Uterus (tissue), 4 donors: ENCODE measurements around the gene STXBP4. TPM values are rescaled to one million over a fixed set of nuclear protein-coding genes. Genes with fewer than 3 reads are reported as not detected.

Experiments used
- DNase-seq, 2 donors: peaks; one replicate each; pipeline ENCODE4 v3.0.0-alpha.2; 2019 to 2020
- H3K27ac ChIP-seq, 2 donors: fragments of 200-600 bp; sonication (generic); 1 replicate in 1 of 2; 2 replicates in 1 of 2; pipeline ENCODE4 v1.5.1; 2016 to 2018
- H3K27me3 ChIP-seq, 2 donors: fragments of 200-600 bp; sonication (generic); one replicate each; pipeline ENCODE4 v1.5.1; 2018 to 2019; ENCODE audit warnings: control low read depth in 1 of 2
- H3K36me3 ChIP-seq, 2 donors: fragments of 200-600 bp; sonication (generic); one replicate each; pipeline ENCODE4 v1.5.1; 2019; ENCODE audit warnings: control low read depth in 1 of 2
- H3K4me1 ChIP-seq, 2 donors: fragments of 200-600 bp; sonication (generic); one replicate each; pipeline ENCODE4 v1.5.1; 2018 to 2019; ENCODE audit warnings: control low read depth in 1 of 2
- H3K4me3 ChIP-seq, 2 donors: fragments of 200-600 bp; sonication (generic); 1 replicate in 1 of 2; 2 replicates in 1 of 2; pipeline ENCODE4 v1.5.1; 2018 to 2019; ENCODE audit warnings: mild to moderate bottlenecking in 1 of 2
- H3K9me3 ChIP-seq, 2 donors: fragments of 200-600 bp; sonication (generic); one replicate each; pipeline ENCODE4 v1.5.1; 2019; ENCODE audit warnings: control low read depth in 1 of 2
- CTCF ChIP-seq, 4 experiments: fragments of 200-600 bp in 2 of 4; fragments of 450-650 bp in 2 of 4; sonication (generic) in 2 of 4; IDR thresholded peaks; one replicate each; pipeline ENCODE4 v1.5.1; 2016 to 2019; ENCODE audit warnings: antibody characterized with exemption in 4 of 4, mild to moderate bottlenecking in 2 of 4, moderate library complexity in 1 of 4
- POLR2A ChIP-seq, 2 donors: fragments of 450-650 bp; IDR thresholded peaks; one replicate each; pipeline ENCODE4 v1.6.1; 2016; ENCODE audit warnings: antibody characterized with exemption in 2 of 2, mild to moderate bottlenecking in 1 of 2, moderate library complexity in 1 of 2
- intact Hi-C: fragments of 100-400 bp; cut with DNase I; formaldehyde crosslinking; loops from one replicate; pipeline ENCODE4 v1.15.1; 2023; ENCODE audit warnings: low total_unique reads
- total RNA-seq, 4 donors: library from RNA; depleted of rRNA in 3 of 4; stranded (reverse); fragments of >200 nt in 3 of 4; gene quantifications; one replicate each; pipeline versions ENCODE4 v1.1.0 to v1.2.4, GENCODE V29; 2014 to 2023
- donor health status: DM: yes; HTN: yes; CAD: no.

Gene STXBP4
- total RNA-seq, 4 donors from 2014 or later = 2.8 to 100 (median 20.9) TPM

GRCh38 chr17:55134486-55135157 lies 166.1 kb downstream of the STXBP4 start:
- intact Hi-C loops = no loop called here
- H3K9me3 ChIP-seq = no peaks in the 10 kb centered on the region
- H3K36me3 ChIP-seq = no peaks in the 10 kb centered on the region
- DNase-seq = no peak
- H3K4me3 ChIP-seq = no peak overlapping the region
- no peaks in the 10 kb centered on the region for H3K4me1 ChIP-seq
- H3K27me3 ChIP-seq = no peaks in the 10 kb centered on the region
- H3K27ac ChIP-seq = no peak overlapping the region
- TF ChIP-seq CTCF (IDR thresholded peaks at IDR 0.05) (no peak), POLR2A (IDR thresholded peaks at IDR 0.05) (no peak)

- Histone ChIP-seq H3K36me3 (no peaks in the 10 kb centered on the region), H3K9me3 (no peaks in the 10 kb centered on the region), H3K27ac (no peak overlapping the region), H3K27me3 (no peaks in the 10 kb centered on the region), H3K4me3 (no peak overlapping the region), H3K4me1 (no peaks in the 10 kb centered on the region)
- TF ChIP-seq CTCF (IDR thresholded peaks at IDR 0.05) = no peak
- TF ChIP-seq POLR2A (IDR thresholded peaks at IDR 0.05) = no peak
- intact Hi-C loops = no loop called here
- no peak for DNase-seq
Measured at GRCh38 chr17:55140809-55141208, 172.2 kb downstream of the STXBP4 start.

GRCh38 chr17:55144518-55144917 lies 176.0 kb downstream of the STXBP4 start:
- H3K9me3 ChIP-seq = no peaks in the 10 kb centered on the region
- DNase-seq = no peak
- H3K4me1 ChIP-seq = no peaks in the 10 kb centered on the region
- no peaks in the 10 kb centered on the region for H3K36me3 ChIP-seq
- no peaks in the 10 kb centered on the region for H3K27me3 ChIP-seq
- intact Hi-C loops = no loop called here
- TF ChIP-seq POLR2A (IDR thresholded peaks at IDR 0.05) = no peak
- TF ChIP-seq CTCF (IDR thresholded peaks at IDR 0.05) = no peak
- no peak overlapping the region for H3K27ac ChIP-seq
- H3K4me3 ChIP-seq = no peak overlapping the region

GRCh38 chr17:55149485-55149884 lies 180.9 kb downstream of the STXBP4 start:
- intact Hi-C loops = no loop called here
- no peak for DNase-seq
- Histone ChIP-seq H3K36me3 (no peaks in the 10 kb centered on the region), H3K4me1 (no peaks in the 10 kb centered on the region), H3K9me3 (no peaks in the 10 kb centered on the region), H3K27ac (no peak overlapping the region), H3K4me3 (no peak overlapping the region), H3K27me3 (no peaks in the 10 kb centered on the region)
- TF ChIP-seq CTCF (IDR thresholded peaks at IDR 0.05) = no peak
- TF ChIP-seq POLR2A (IDR thresholded peaks at IDR 0.05) = no peak

GRCh38 chr17:55152236-55152635 lies 183.7 kb downstream of the STXBP4 start:
- Histone ChIP-seq H3K4me1 (no peaks in the 10 kb centered on the region), H3K27me3 (no peaks in the 10 kb centered on the region), H3K36me3 (no peaks in the 10 kb centered on the region), H3K27ac (no peak overlapping the region), H3K4me3 (no peak overlapping the region), H3K9me3 (no peaks in the 10 kb centered on the region)
- intact Hi-C loops = no loop called here
- TF ChIP-seq POLR2A (IDR thresholded peaks at IDR 0.05) = no peak
- TF ChIP-seq CTCF (IDR thresholded peaks at IDR 0.05) = no peak
- DNase-seq = no peak
